GM19240 (cell line): ENCODE measurements around the gene FAM193B.

Experiments used
- DNase-seq: peaks from one replicate; pipeline ENCODE4 v3.0.0; 2011; ENCODE audit warnings: low spot score; ENCODE audit not compliant: insufficient read length

FAM193B gene

DNA sequence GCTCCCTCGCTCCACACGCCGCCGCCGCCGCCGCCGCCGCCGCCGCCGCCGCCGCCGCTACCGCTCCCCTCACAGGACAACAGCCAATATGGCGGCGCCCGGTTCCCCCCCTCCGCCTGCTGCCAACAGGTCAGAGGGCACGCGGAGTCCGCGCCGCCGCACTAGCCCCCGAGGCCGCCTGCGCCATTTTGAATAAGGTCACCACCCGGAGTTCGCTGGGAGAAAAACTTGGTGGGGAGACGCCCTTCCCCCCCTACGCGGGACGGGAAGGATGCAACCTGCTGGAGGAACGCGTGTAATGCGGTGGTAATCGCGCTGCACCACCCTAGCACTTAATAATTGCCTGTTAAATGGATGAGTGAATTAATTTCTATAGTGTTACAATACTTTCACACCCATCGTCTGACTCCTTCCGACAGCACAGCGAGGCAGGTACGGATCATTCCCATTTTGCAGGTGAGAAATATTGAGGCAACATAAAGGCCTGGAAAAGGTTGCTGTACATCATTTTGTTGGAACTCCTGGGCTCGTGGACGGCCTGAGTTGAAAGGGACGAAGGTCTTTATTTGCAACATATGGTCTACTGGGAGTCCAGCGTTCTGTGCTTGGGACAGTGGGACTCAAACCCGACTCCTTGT is at the start of gene FAM193B:
TSS of gene FAM193B (minus strand) at position 90 of the 638 bp plus-strand sequence. CDS start 105 bp downstream, outside the sequence.
- peak; percentile 100 for DNase-seq

DNA sequence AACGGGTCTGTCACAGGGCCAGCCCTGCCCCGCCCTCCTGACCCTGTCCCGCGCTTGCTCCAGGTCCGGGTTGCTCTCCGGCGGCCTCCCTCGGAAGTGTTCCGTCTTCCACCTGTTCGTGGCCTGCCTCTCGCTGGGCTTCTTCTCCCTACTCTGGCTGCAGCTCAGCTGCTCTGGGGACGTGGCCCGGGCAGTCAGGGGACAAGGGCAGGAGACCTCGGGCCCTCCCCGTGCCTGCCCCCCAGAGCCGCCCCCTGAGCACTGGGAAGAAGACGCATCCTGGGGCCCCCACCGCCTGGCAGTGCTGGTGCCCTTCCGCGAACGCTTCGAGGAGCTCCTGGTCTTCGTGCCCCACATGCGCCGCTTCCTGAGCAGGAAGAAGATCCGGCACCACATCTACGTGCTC is 49.8 kb upstream of the FAM193B start:
- no peak for DNase-seq

DNA sequence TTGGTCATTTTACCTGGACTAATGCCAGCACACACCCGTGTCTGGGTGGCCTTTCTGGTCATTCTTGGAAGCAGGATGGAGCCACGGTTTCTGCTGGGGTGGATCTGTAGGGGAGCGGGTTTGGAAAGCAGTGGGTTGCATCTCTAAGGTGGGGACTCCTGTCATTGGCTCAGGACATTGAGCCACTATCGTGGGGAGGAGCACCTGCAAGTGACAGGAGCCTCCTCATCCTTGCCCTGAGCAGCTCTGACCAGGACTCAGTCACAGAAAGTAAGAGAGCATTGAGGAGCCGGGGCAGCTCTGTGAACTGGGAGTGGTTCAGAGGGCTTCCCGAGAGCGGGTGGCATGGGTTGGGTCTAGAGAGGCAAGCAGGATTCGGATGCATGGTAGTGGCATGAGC is 49.3 kb upstream of the FAM193B start:
- no peak for DNase-seq

DNA sequence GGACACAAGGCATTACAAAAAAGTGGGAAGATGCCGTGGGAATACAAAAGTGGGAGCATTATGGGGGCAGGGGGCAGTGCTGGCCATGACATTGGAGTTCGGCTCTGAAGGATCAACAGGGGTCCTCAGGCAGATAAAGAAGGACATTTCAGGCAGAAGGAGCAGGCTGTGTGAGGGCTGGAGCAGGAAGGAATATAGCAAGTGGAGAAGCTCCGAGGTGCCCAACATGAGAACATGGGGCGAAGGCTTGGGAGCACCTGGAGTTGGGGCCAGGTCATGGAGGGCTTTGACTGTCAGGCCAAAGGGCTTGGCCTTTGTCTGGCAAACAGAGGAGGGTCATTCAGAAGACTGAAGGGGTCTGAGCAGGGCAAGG is 48.1 kb upstream of the FAM193B start:
- DNase-seq = no peak

DNA sequence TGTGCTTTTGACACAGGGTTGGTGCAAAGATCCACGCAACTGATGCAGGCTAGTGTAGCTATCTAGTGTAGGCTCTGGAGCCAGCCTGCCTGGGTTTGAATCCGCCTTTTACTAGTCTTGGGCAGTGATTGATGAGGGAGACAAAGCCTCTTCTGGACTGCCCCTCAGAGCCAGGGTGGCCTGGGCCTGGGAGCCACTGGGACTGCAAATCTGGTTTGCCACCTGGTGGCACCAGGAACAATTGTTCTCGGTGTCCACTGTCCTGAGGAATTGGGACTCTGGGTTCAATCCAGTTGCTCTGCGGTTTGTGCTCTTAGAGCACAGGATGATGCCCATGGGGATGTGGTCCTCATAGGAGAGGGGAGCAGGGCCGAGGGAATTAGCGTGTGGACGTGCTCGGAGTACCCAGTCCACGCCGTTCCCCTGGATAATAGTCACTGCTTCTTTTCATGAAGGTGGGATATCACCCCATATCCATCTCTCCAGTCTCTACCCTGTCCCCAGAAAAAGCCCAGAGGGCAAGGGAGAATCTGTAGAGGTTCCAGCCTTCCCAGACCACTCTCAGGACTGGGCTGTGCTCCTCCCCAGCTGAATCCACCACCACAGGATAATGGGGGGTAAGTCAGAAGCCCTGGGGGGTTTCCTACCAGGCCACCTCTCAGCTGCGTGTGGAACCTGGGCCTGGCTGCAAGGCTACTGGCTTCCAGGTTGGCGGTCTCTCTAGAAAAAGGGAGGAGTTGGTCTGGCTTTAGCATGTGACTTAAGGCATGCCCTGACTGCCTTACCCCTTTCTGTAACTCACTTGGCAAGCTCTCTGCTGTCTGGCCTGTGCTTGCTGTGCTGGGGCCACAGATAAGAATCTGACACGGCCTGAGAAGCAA is 47.5 kb upstream of the FAM193B start:
- DNase-seq = no peak

DNA sequence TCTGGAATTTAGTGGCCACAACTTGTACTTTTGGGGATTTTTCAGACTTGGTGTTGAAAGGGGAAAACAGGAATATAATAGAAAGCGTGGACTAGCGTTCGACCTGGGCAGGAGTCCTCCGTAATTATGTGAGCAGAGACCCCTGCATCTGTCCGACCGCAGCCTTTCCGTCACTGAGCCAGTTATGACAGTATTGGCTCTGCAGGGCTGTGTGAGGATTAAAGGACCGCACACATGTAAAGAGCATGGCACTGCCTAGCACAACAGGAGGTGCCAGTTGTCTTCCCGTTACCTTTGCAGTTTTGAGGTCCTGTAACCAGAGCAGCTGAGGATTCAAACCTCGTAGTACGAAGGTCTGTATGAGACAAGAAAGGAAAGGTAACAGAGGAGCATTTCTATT is 46.8 kb upstream of the FAM193B start:
- DNase-seq = no peak

DNA sequence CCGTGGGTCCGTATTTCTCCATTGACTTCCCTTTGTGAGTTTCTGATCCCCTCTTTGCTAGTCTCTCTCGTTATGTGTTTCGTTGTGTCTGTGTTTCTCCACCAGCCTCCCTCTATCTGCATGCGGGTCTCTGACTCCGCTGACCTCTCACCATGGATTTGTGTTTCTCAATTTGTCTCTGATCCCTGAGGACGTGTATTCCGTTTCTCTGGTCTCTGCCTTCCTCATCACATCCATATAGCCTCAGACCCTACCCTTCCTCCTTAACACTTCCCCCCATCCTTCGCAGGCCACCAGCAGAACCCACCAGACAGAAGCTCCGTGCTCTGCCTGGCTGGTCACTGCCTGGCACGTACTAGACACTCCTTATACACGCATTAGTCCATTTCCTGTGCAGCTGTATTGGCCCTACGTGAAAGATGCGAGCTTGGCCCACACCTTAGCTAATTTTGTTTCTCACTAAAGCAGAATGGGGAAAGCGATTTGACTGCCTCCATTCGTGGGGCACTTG is 46.2 kb upstream of the FAM193B start:
- DNase-seq = no peak

DNA sequence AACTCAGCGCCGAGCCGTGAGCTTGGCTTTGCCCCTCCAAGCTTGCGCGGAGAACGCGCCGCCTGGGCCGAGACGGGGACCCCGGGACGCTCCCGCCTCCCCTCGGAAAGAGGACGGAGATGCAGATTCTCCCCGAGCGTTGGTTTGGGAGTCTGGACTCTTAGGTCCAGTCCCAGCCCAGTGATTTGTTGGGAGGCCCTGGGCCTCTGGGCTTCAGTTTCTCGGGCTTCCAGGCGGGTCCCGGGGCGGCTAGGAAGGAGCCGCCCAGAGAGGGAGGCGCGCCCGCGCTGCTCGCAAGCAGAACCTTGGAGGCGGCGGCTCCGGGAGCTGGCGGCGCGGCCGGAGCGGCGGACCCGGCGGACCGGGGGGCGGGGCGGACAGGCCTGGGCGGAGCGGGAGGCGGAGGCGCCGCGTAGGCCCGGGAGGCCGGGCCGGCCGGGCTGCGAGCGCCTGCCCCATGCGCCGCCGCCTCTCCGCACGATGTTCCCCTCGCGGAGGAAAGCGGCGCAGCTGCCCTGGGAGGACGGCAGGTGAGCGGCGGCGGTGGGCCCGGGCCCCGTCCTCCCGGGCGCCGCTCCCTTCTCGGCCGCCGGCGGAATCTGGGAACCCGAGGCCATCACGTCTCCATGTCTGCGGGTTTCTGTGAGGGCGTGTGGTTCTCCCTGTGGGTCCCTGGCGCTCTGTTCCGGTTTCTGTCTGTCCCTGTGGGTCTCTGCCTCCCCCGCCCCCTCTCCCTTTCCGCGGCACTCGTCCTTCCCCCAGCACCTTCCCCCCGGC is 45.6 kb upstream of the FAM193B start, which contains the start of gene B4GALT7:
TSS of gene B4GALT7 (plus strand) at position 402 of the 777 bp plus-strand sequence. CDS start at position 481, 79 bp downstream.
- DNase-seq = peak; percentile 79

DNA sequence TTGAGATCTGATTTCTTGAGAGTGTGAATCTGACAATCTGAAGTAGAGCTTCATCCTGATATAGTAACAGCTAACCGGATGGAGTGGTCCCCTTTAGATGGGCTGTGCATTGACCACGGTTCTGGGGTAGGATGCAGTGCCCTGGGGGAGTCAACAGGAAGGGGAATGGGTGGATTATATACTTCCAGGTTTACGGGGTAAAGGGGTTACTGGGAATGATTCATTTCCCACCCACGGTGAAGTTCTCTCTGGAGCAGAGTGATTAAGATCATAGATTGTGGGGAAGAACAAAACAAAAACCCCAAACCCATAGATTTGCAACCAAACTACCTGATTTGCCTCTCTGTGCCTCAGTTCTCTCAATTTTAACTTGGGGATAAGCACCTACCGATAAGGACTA is 44.1 kb upstream of the FAM193B start:
- no peak for DNase-seq

DNA sequence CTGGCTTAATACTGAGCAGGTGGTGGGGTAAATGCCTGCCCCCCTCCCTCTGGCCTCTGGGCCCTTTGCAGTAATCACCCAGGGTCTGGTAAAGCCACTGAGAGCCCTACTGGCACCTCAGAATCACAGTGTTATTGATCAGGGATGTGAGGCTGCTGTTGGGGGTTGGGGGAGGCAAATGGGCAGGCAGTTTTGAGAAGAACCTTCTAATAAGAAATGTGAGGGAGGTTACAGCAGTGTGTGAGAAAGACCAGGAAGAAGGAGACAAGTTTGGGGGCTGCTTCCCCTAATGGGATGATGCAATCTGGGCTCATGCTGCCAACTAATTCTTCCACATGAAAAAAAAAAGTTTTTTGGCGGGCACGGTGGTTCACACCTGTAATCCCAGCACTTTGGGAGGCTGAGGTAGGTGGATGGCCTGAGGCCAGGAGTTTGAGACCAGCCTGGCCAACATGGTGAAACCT is 42.4 kb upstream of the FAM193B start:
- DNase-seq = no peak

DNA sequence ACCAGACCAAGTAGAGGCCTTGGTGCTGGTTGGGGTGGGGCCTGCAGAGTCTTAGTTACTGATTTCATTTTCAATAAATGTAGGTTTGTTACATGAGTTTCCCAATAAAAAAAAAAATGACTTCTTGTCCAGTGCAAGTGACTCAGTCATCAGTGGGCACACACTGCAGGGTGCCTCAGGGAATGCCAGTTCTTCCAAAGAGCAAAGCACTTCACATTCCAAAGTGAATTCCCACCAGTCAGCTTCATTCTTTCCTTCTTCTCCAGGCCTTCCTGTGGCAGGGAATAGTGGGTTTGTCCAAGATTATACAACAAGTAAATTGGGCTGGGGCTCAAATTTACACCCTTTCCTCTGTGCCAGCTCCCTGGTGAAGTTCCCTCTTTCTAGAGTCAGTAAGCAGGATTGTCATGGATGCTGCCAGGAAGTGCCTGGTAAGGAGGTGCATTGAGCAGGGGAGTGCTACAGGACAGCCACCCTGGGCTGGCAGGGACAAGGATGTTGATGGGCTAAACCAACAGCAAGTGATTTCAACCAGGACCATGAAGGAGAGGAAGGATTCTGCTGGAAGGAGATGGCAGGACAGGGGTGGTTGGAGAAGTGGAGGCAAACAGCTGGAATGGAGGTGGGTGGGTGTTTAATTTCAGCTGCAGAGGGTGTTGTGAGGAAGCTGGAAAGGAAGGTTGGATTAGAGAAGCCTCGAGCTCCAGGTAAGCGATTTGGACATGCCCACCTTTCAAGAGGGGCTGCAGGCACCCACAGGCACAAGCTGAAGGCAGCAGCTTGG is 41.8 kb upstream of the FAM193B start:
- DNase-seq = no peak

DNA sequence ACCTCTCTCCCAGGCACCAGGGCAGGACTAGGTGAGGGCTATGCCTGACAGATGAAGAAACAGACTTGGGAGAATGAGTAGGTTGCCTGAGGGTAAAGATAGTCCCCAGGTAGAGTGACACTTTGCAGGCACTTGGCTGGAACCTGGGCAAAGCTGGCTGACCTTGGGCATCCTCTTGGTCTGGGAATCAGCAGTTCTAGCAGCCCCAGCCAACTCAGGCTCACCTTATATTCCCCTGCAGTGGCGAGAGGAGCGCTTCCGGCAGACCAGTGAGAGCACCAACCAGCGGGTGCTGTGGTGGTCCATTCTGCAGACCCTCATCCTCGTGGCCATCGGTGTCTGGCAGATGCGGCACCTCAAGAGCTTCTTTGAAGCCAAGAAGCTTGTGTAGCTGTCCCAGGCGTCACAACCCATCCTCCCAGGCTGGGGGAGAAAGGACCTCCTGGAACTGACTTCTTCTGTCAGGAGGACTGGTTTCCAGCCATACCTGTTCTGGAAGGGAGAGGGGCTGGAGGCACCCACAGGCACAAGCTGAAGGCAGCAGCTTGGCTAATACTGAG is 40.7 kb upstream of the FAM193B start:
- DNase-seq = no peak

DNA sequence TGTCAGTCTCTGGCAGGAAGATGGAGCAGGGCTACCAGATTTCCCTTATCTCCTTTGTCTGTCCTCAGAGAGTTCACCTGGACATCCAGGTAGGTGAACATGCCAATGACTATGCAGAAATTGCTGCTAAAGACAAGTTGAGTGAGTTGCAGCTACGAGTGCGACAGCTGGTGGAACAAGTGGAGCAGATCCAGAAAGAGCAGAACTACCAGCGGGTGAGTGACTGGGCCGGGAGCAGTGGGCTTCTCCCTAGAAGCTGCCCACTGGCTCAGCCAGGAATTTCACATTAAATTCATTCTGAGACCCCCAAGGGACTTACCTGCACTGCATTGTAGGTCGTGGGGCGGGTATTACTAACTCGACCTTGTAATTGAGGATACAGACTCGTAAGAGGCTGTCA is 39.7 kb upstream of the FAM193B start:
- DNase-seq = no peak

DNA sequence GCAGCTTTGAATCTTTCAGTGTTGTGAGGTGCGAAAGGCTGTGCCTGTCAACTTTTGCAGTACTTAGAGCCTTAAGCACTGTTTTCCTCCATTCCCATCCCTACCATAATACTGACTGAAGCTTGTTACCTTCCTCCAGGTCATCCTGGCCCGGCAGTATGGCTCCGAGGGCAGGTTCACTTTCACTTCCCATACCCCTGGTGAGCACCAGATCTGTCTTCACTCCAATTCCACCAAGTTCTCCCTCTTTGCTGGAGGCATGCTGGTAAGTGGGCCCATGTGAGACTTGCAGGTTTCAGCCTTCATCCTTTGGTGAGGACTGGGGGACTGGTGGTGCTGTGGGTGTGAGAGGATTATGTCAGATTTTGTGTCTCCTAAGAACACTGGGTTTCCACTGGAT is 39.1 kb upstream of the FAM193B start:
- no peak for DNase-seq

DNA sequence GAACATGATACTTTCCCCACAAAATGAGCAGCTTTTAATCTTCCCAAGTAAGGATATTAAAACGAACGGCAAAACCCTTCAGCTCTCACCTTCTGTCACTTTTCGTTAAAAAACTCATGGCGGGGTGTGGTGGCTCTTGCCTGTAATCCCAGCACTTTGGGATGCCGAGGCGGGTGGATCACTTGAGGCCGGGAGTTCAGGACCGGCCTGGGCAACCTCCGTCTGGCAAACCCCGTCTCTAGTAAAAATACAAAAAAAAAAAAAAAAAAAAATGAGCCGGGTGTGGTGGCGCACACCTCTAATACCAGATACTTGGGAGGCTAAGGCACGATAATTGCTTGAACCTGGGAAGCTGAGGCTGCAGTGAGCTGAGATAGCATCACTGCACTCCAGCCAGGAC is 38.5 kb upstream of the FAM193B start:
- DNase-seq = no peak

DNA sequence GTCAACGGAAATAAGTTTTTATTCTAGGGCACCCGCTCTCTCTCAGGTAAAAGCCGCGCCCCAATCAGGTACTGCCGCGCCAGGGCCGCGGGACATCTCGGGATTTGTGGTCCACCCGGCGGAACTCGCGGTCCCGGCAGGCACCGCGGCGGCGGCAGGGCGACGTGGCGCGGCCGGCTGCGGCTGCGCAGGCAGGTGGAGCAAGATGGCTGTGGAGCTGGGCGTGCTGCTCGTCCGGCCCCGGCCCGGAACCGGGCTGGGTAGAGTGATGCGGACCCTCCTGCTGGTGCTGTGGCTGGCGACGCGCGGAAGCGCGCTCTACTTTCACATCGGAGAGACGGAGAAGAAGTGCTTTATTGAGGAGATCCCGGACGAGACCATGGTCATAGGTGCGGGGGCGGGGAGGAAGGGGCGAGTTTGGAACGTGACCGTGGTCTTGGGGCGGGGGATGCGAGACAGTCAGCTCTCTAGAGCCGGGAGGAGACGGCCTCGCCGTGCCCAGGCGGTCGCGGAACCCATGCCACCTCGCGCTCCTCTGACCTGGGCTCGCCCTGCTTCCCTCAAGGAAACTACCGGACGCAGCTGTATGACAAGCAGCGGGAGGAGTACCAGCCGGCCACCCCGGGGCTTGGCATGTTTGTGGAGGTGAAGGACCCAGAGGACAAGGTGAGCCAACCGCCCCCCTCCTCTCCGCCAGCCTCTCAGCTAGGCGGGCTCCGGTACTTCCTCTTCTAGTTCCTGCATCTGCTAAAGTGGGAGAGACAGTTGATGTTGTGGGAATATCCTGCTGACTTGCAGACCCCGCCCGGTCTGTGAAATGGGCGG is 37.9 kb upstream of the FAM193B start, which contains the start of gene TMED9:
TSS of gene TMED9 (plus strand) at position 194 of the 825 bp plus-strand sequence. CDS start at position 206, 12 bp downstream.
- peak; percentile 74 for DNase-seq

DNA sequence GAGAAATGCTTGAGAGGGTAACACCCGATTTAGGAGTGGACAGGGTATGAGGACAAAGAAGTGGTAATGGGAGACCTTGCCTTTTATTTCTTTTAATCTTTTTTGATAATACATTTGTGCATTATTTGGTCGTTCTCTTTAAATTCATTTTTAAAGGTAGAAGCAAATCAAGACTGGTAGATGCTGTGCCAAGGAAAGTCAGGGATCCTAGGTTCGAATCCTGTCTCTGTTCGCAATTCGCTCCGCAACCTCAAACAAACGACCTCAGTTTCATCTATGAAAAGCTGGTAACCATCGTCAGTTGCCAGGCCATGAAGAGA is 37.3 kb upstream of the FAM193B start:
- no peak for DNase-seq

DNA sequence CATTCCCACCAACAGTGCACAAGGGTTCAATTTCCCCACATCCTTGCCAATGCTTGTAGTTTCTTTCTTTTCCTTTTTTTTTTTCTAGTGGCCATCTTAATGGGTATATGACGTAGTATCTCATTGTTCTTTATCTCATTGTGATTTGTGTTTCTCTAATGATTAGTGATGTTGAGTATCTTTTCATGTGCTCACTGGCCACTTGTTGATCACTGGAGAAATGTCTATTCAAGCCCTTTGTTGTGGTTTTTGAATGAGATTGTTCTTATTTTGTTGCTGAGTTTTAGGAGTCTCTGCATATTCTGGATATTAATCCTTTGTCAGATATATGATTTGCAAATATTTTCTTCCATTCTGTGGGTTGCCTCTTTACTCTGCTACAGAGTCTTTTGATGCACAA is 36.0 kb upstream of the FAM193B start:
- DNase-seq = no peak

DNA sequence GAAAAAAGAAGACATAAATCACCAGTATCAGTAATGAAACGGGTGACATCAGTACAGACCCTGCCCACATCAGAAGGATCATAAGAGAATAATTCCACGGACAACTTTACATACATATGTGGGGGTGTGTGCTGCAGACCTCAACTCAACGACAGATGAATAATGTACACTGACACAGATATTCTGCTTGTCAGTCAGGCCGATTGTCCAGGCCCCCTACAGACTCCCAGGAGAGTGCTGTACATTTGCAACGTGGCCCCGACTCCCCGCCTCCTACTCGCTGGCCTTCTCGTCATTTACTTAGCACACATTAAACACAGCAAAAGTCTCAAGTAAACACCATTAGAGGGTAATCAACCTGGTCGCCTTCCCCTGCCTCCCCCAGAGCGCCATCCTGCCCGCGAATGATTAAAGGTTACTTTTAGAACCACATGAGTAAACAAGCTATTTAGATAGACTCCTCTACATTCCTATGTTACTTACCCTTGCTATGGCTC is 34.1 kb upstream of the FAM193B start:
- DNase-seq = no peak
